Measurements from ENCODE around the gene ASPHD1.

The ASPHD1 gene

GRCh38 chr16:29873319-29873718 lies 27.0 kb upstream of the ASPHD1 start:
- H4K8ac ChIP-seq (ENCODE audit: low read length): no peak overlapping the region
- H3K4me1 ChIP-seq (ENCODE audit: control insufficient read depth, insufficient read depth, low read depth, low read length): peaks cover 2% of the 10 kb centered on the region
- DNase-seq: no peak
- no peak overlapping the region for H2AFZ ChIP-seq (ENCODE audit: low read depth, low read length)
- H3K27ac ChIP-seq (ENCODE audit: low read length, poor library complexity, severe bottlenecking): no peak overlapping the region
- 95% methylated on average over 26 of the region's 26 CpGs for WGBS
- H3K18ac ChIP-seq (ENCODE audit: low read depth in 1 of 2, low read length in 2 of 2): no peak overlapping the region
- H2AK5ac ChIP-seq (ENCODE audit: low read length, severe bottlenecking): no peak overlapping the region
- no peaks in the 10 kb centered on the region for H3K79me1 ChIP-seq (replicated peaks; ENCODE audit: low read length, poor library complexity, severe bottlenecking)
- peaks cover 5% of the 10 kb centered on the region for H3K9me3 ChIP-seq (ENCODE audit: control insufficient read depth, low read length)
- no peak overlapping the region for H2BK15ac ChIP-seq (ENCODE audit: low read depth, poor library complexity, severe bottlenecking)
- peaks cover 0 to 41% of the 10 kb centered on the region in 2 experiments for H3K36me3 ChIP-seq (ENCODE audit: control insufficient read depth in 1 of 2, insufficient read depth in 2 of 2, low read depth in 1 of 2, low read length in 2 of 2)
- H2BK120ac ChIP-seq (ENCODE audit: low read depth, low read length): no peak overlapping the region
- H3K9ac ChIP-seq (ENCODE audit: low read length): no peak overlapping the region
- H3K4me2 ChIP-seq (ENCODE audit: low read length, poor library complexity, severe bottlenecking): no peak overlapping the region
- no peak overlapping the region for H3K4ac ChIP-seq (ENCODE audit: low read depth in 1 of 2, low read length in 2 of 2)
- H3K4me3 ChIP-seq (ENCODE audit: insufficient read depth in 1 of 2, low read depth in 1 of 2, low read length in 2 of 2): no peak overlapping the region
- H2BK12ac ChIP-seq (ENCODE audit: low read length in 2 of 2): no peak overlapping the region
- no peak overlapping the region for H3K23ac ChIP-seq (ENCODE audit: low read length in 2 of 2)
- H3K27me3 ChIP-seq (ENCODE audit: control insufficient read depth in 1 of 2, insufficient read depth in 1 of 2, low read length in 2 of 2): peaks cover 24 to 41% of the 10 kb centered on the region in 2 experiments
- no peak overlapping the region for H2BK5ac ChIP-seq (ENCODE audit: low read depth, low read length, poor library complexity, severe bottlenecking)
- H4K91ac ChIP-seq (ENCODE audit: low read length): no peak overlapping the region
- H3K14ac ChIP-seq (ENCODE audit: low read length in 2 of 2): no peak overlapping the region

DNA sequence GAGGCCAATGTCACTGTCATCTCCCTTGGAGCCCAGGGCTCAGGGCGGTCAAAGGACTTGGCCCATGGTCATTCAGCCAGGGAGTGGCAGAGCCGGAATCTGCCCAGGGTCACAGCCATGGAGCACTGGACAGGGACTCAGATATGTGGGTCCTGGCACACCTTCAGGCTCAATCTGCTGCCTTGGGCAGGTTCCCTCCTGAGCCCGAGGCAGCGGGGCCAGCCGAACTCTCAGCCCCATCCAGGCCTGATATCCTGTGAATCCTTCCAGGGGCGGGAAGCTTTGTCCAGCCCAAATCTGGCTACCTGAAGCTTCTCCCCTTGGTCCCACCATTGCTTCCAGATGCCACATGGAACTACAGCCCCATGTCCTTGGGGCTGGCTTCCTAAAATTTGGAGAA lies 25.1 kb upstream of the ASPHD1 start:
- Histone ChIP-seq H2BK12ac (ENCODE audit: low read length in 2 of 2) (no peak overlapping the region), H2BK5ac (ENCODE audit: low read depth, low read length, poor library complexity, severe bottlenecking) (no peak overlapping the region), H3K18ac (ENCODE audit: low read depth in 1 of 2, low read length in 2 of 2) (no peak overlapping the region), H3K9ac (ENCODE audit: low read length) (no peak overlapping the region), H3K27me3 (ENCODE audit: control insufficient read depth in 1 of 2, insufficient read depth in 1 of 2, low read length in 2 of 2) (peaks cover 24 to 47% of the 10 kb centered on the region in 2 experiments), H2AK5ac (ENCODE audit: low read length, severe bottlenecking) (no peak overlapping the region), H4K91ac (ENCODE audit: low read length) (no peak overlapping the region), H3K23ac (ENCODE audit: low read length in 2 of 2) (no peak overlapping the region), H3K4me3 (ENCODE audit: insufficient read depth in 1 of 2, low read depth in 1 of 2, low read length in 2 of 2) (no peak overlapping the region), H3K36me3 (ENCODE audit: control insufficient read depth in 1 of 2, insufficient read depth in 2 of 2, low read depth in 1 of 2, low read length in 2 of 2) (peaks cover 0 to 49% of the 10 kb centered on the region in 2 experiments), H3K9me3 (ENCODE audit: control insufficient read depth, low read length) (peaks cover 5% of the 10 kb centered on the region), H2BK15ac (ENCODE audit: low read depth, poor library complexity, severe bottlenecking) (no peak overlapping the region), H3K4me1 (ENCODE audit: control insufficient read depth, insufficient read depth, low read depth, low read length) (peaks cover 2% of the 10 kb centered on the region), H2BK120ac (ENCODE audit: low read depth, low read length) (no peak overlapping the region), H4K8ac (ENCODE audit: low read length) (no peak overlapping the region), H2AFZ (ENCODE audit: low read depth, low read length) (no peak overlapping the region), H3K14ac (ENCODE audit: low read length in 2 of 2) (no peak overlapping the region), H3K4me2 (ENCODE audit: low read length, poor library complexity, severe bottlenecking) (no peak overlapping the region), H3K79me1 (replicated peaks; ENCODE audit: low read length, poor library complexity, severe bottlenecking) (no peaks in the 10 kb centered on the region), H3K4ac (ENCODE audit: low read depth in 1 of 2, low read length in 2 of 2) (no peak overlapping the region), H3K27ac (ENCODE audit: low read length, poor library complexity, severe bottlenecking) (no peak overlapping the region)
- no peak for DNase-seq
- WGBS: 95% methylated on average over 6 of the region's 6 CpGs

DNA sequence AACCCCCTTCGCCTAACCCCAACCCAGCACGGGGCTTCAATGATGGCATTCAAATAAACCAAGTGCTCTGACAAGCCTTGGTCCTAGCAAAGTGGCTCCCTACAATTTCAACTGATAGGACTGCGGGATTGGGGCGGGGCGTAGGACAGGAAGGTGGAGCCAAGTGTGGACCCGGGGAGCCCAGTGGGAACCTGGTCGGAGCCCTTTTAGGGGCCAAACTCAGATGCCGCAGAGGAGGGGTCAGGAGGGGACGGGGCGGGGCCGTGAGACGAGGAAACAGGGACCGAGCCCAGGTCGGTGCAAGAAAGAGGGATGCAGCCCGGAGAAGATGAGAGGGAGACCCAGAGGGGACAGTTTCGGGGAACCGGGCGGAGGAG lies 24.1 kb upstream of the ASPHD1 start:
- no peak overlapping the region for H2BK120ac ChIP-seq (ENCODE audit: low read depth, low read length)
- H2AK5ac ChIP-seq (ENCODE audit: low read length, severe bottlenecking): no peak overlapping the region
- no peak for DNase-seq
- no peak overlapping the region for H3K27ac ChIP-seq (ENCODE audit: low read length, poor library complexity, severe bottlenecking)
- no peak overlapping the region for H3K9ac ChIP-seq (ENCODE audit: low read length)
- WGBS: 27% methylated on average over 18 of the region's 18 CpGs
- peaks cover 2% of the 10 kb centered on the region for H3K4me1 ChIP-seq (ENCODE audit: control insufficient read depth, insufficient read depth, low read depth, low read length)
- H3K4ac ChIP-seq (ENCODE audit: low read depth in 1 of 2, low read length in 2 of 2): no peak overlapping the region
- no peak overlapping the region for H3K4me2 ChIP-seq (ENCODE audit: low read length, poor library complexity, severe bottlenecking)
- H2BK12ac ChIP-seq (ENCODE audit: low read length in 2 of 2): no peak overlapping the region
- H3K27me3 ChIP-seq (ENCODE audit: control insufficient read depth in 1 of 2, insufficient read depth in 1 of 2, low read length in 2 of 2): peaks cover 24 to 47% of the 10 kb centered on the region in 2 experiments
- H4K8ac ChIP-seq (ENCODE audit: low read length): no peak overlapping the region
- no peak overlapping the region for H2BK15ac ChIP-seq (ENCODE audit: low read depth, poor library complexity, severe bottlenecking)
- H3K36me3 ChIP-seq (ENCODE audit: control insufficient read depth in 1 of 2, insufficient read depth in 2 of 2, low read depth in 1 of 2, low read length in 2 of 2): peaks cover 0 to 49% of the 10 kb centered on the region in 2 experiments
- peak overlapping the region in 1 of 2 experiments; percentile 58 for H3K4me3 ChIP-seq (ENCODE audit: insufficient read depth in 1 of 2, low read depth in 1 of 2, low read length in 2 of 2)
- H2BK5ac ChIP-seq (ENCODE audit: low read depth, low read length, poor library complexity, severe bottlenecking): no peak overlapping the region
- peaks cover 5% of the 10 kb centered on the region for H3K9me3 ChIP-seq (ENCODE audit: control insufficient read depth, low read length)
- no peak overlapping the region for H3K14ac ChIP-seq (ENCODE audit: low read length in 2 of 2)
- H3K23ac ChIP-seq (ENCODE audit: low read length in 2 of 2): no peak overlapping the region
- H2AFZ ChIP-seq (ENCODE audit: low read depth, low read length): no peak overlapping the region
- no peak overlapping the region for H4K91ac ChIP-seq (ENCODE audit: low read length)
- no peak overlapping the region for H3K18ac ChIP-seq (ENCODE audit: low read depth in 1 of 2, low read length in 2 of 2)
- H3K79me1 ChIP-seq (replicated peaks; ENCODE audit: low read length, poor library complexity, severe bottlenecking): no peaks in the 10 kb centered on the region

GRCh38 chr16:29876594-29877249 lies 23.6 kb upstream of the ASPHD1 start:
- H3K9me3 ChIP-seq (ENCODE audit: control insufficient read depth, low read length): peaks cover 5% of the 10 kb centered on the region
- no peak for DNase-seq
- no peak overlapping the region for H3K4me2 ChIP-seq (ENCODE audit: low read length, poor library complexity, severe bottlenecking)
- no peak overlapping the region for H3K23ac ChIP-seq (ENCODE audit: low read length in 2 of 2)
- no peak overlapping the region for H2BK15ac ChIP-seq (ENCODE audit: low read depth, poor library complexity, severe bottlenecking)
- no peak overlapping the region for H3K4ac ChIP-seq (ENCODE audit: low read depth in 1 of 2, low read length in 2 of 2)
- H3K14ac ChIP-seq (ENCODE audit: low read length in 2 of 2): no peak overlapping the region
- H3K4me1 ChIP-seq (ENCODE audit: control insufficient read depth, insufficient read depth, low read depth, low read length): peaks cover 2% of the 10 kb centered on the region
- H3K9ac ChIP-seq (ENCODE audit: low read length): no peak overlapping the region
- no peak overlapping the region for H2BK120ac ChIP-seq (ENCODE audit: low read depth, low read length)
- no peak overlapping the region for H4K91ac ChIP-seq (ENCODE audit: low read length)
- H2AFZ ChIP-seq (ENCODE audit: low read depth, low read length): no peak overlapping the region
- WGBS: 11% methylated on average over 36 of the region's 45 CpGs
- no peak overlapping the region for H3K18ac ChIP-seq (ENCODE audit: low read depth in 1 of 2, low read length in 2 of 2)
- H3K4me3 ChIP-seq (ENCODE audit: insufficient read depth in 1 of 2, low read depth in 1 of 2, low read length in 2 of 2): peak overlapping the region in 1 of 2 experiments; percentile 58
- H3K79me1 ChIP-seq (replicated peaks; ENCODE audit: low read length, poor library complexity, severe bottlenecking): no peaks in the 10 kb centered on the region
- H3K27me3 ChIP-seq (ENCODE audit: control insufficient read depth in 1 of 2, insufficient read depth in 1 of 2, low read length in 2 of 2): peaks cover 24 to 46% of the 10 kb centered on the region in 2 experiments
- peaks cover 0 to 45% of the 10 kb centered on the region in 2 experiments for H3K36me3 ChIP-seq (ENCODE audit: control insufficient read depth in 1 of 2, insufficient read depth in 2 of 2, low read depth in 1 of 2, low read length in 2 of 2)
- no peak overlapping the region for H3K27ac ChIP-seq (ENCODE audit: low read length, poor library complexity, severe bottlenecking)
- H2AK5ac ChIP-seq (ENCODE audit: low read length, severe bottlenecking): no peak overlapping the region
- no peak overlapping the region for H2BK12ac ChIP-seq (ENCODE audit: low read length in 2 of 2)
- H2BK5ac ChIP-seq (ENCODE audit: low read depth, low read length, poor library complexity, severe bottlenecking): no peak overlapping the region
- no peak overlapping the region for H4K8ac ChIP-seq (ENCODE audit: low read length)

All from mesenchymal stem cell (in vitro differentiated cells and primary cell).